ENCODE results near the gene CHCHD6.

DNA sequence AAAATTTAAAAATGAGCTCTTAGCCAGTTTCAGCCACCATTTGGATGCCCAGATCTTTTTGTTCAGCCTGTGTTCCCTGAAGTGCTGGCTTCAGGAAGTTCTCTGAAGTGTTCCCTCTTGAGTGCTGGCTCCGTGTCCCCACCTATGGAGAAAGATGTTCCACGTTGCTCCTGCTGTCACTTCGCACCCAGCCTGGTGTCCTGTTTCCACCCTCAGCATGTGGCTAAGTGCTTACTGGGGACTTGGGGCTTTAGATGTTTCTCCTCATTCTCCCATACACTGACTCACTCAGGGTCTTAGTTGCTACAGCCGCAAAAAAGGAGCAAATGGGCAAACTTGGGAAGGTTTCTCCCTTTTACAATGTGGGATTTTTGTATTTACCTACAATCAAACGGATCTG, 16.6 kb downstream of the CHCHD6 start:
- TF ChIP-seq REST (IDR thresholded peaks at IDR 0.05; ENCODE audit: insufficient read depth in 1 of 2, low read depth in 2 of 2, low read length in 2 of 2) (no peak), POLR2AphosphoS5 (IDR thresholded peaks at IDR 0.05; ENCODE audit: low read depth, low read length) (no peak), SIN3A (IDR thresholded peaks at IDR 0.05; ENCODE audit: borderline replicate concordance, insufficient read depth, low read length) (no peak), TAF1 (IDR thresholded peaks at IDR 0.05; ENCODE audit: borderline replicate concordance, insufficient read depth, low read length) (no peak), FOXP2 (optimal IDR thresholded peaks at IDR 0.05; ENCODE audit: borderline replicate concordance, extremely low read depth, extremely low read length, insufficient read depth) (no peak)
